H9 (cell line): ENCODE measurements around the gene RBL1. TPM values are rescaled to one million over a fixed set of nuclear protein-coding genes. Genes with fewer than 3 reads are reported as not detected.

ENCODE experiments used
- DNase-seq: peaks from one replicate; pipeline ENCODE4 v3.0.0-alpha.2; 2017
- H2AFZ ChIP-seq: one replicate; pipeline ENCODE4 v1.6.1; 2013; ENCODE audit warnings: mild to moderate bottlenecking, low read length, control low read depth, moderate library complexity
- H2AK5ac ChIP-seq: 2 replicates; pipeline ENCODE4 v1.6.1; 2013; ENCODE audit warnings: low read length, control low read depth, mixed read lengths; ENCODE audit not compliant: insufficient read length
- H2BK120ac ChIP-seq: one replicate; pipeline ENCODE4 v1.6.1; 2013; ENCODE audit warnings: low read depth, mild to moderate bottlenecking, low read length, control low read depth, inconsistent platforms; ENCODE audit not compliant: poor library complexity, severe bottlenecking
- H2BK12ac ChIP-seq: 2 replicates; pipeline ENCODE4 v1.6.1; 2013; ENCODE audit warnings: low read length, control low read depth, mixed read lengths, low read depth; ENCODE audit not compliant: insufficient read length
- H2BK15ac ChIP-seq: 2 replicates; pipeline ENCODE4 v1.6.1; 2013; ENCODE audit warnings: low read depth, low read length, control low read depth
- H2BK20ac ChIP-seq: one replicate; pipeline ENCODE4 v1.6.1; 2013; ENCODE audit warnings: low read depth, mild to moderate bottlenecking, low read length, control low read depth, inconsistent platforms; ENCODE audit not compliant: poor library complexity, severe bottlenecking
- H2BK5ac ChIP-seq: 2 replicates; pipeline ENCODE4 v1.6.1; 2013; ENCODE audit warnings: low read length, control low read depth, mixed read lengths; ENCODE audit not compliant: insufficient read length
- H3K14ac ChIP-seq: 2 replicates; pipeline ENCODE4 v1.6.1; 2013; ENCODE audit warnings: low read length, control low read depth; ENCODE audit not compliant: insufficient read depth
- H3K18ac ChIP-seq: 2 replicates; pipeline ENCODE4 v1.6.1; 2013; ENCODE audit warnings: low read depth, mild to moderate bottlenecking, mixed read lengths, low read length, control low read depth; ENCODE audit not compliant: insufficient read length
- H3K23ac ChIP-seq: 2 replicates; pipeline ENCODE4 v1.6.1; 2013; ENCODE audit warnings: low read length, control low read depth, mixed read lengths, low read depth; ENCODE audit not compliant: insufficient read length
- H3K23me2 ChIP-seq: 2 replicates; pipeline ENCODE4 v1.6.1; 2013; ENCODE audit warnings: low read depth, mild to moderate bottlenecking, mixed read lengths, low read length, control low read depth; ENCODE audit not compliant: insufficient read length, poor library complexity, severe bottlenecking
- H3K27ac ChIP-seq: 2 replicates; pipeline ENCODE4 v1.5.1; 2013; ENCODE audit warnings: low read length, control low read depth, mixed read lengths, low read depth; ENCODE audit not compliant: insufficient read length
- H3K27me3 ChIP-seq: 2 replicates; pipeline ENCODE4 v1.6.1; 2013; ENCODE audit warnings: low read length, control low read depth, inconsistent platforms; ENCODE audit not compliant: insufficient read depth
- H3K4ac ChIP-seq: 2 replicates; pipeline ENCODE4 v1.6.1; 2013; ENCODE audit warnings: low read depth, mild to moderate bottlenecking, control low read depth, inconsistent platforms, low read length, moderate library complexity
- H3K4me1 ChIP-seq: 2 replicates; pipeline ENCODE4 v1.6.1; 2013; ENCODE audit warnings: low read length, control low read depth, inconsistent platforms; ENCODE audit not compliant: insufficient read depth
- H3K4me2 ChIP-seq: 2 replicates; pipeline ENCODE4 v1.6.1; 2013; ENCODE audit warnings: low read length, control low read depth, mixed read lengths; ENCODE audit not compliant: insufficient read length, insufficient read depth
- H3K56ac ChIP-seq: 2 replicates; pipeline ENCODE4 v1.6.1; 2013; ENCODE audit warnings: low read depth, mild to moderate bottlenecking, mixed read lengths, low read length, control low read depth; ENCODE audit not compliant: insufficient read length
- H3K79me1 ChIP-seq: 2 replicates; pipeline ENCODE4 v1.6.1; 2013; ENCODE audit warnings: low read depth, mild to moderate bottlenecking, moderate library complexity, low read length, control low read depth, inconsistent platforms; ENCODE audit not compliant: insufficient read depth, poor library complexity, severe bottlenecking
- H3K79me2 ChIP-seq: 2 replicates; pipeline ENCODE4 v1.6.1; 2013; ENCODE audit warnings: low read length, control low read depth, inconsistent platforms; ENCODE audit not compliant: insufficient read depth
- H3K9ac ChIP-seq: 2 replicates; pipeline ENCODE4 v1.6.1; 2013; ENCODE audit warnings: low read length, control low read depth, mixed read lengths; ENCODE audit not compliant: insufficient read length; ENCODE audit errors: extremely low read depth
- H3K9me3 ChIP-seq: one replicate; pipeline ENCODE4 v1.6.1; 2013; ENCODE audit warnings: low read depth, low read length, inconsistent platforms; ENCODE audit not compliant: control insufficient read depth
- H3T11ph ChIP-seq: one replicate; pipeline ENCODE4 v1.6.1; 2013; ENCODE audit warnings: mild to moderate bottlenecking, low read length, control low read depth, inconsistent platforms
- H4K20me1 ChIP-seq: one replicate; pipeline ENCODE4 v1.6.1; 2013; ENCODE audit not compliant: control insufficient read depth, insufficient read length, insufficient read depth
- H4K5ac ChIP-seq: 2 replicates; pipeline ENCODE4 v1.6.1; 2013; ENCODE audit warnings: low read depth, mild to moderate bottlenecking, mixed read lengths, low read length, control low read depth; ENCODE audit not compliant: insufficient read length
- H4K8ac ChIP-seq: replicated peaks from 2 replicates; pipeline ENCODE4 v1.6.1; 2013; ENCODE audit warnings: low read length, control low read depth, mixed read lengths, low read depth; ENCODE audit not compliant: insufficient read length
- H4K91ac ChIP-seq: 2 replicates; pipeline ENCODE4 v1.6.1; 2013; ENCODE audit warnings: low read depth, mild to moderate bottlenecking, moderate library complexity, mixed read lengths, low read length, control low read depth; ENCODE audit not compliant: insufficient read length
- H3K27ac Mint-ChIP-seq, 3 experiments: 2 replicates in 2 of 3; 3 replicates in 1 of 3; pipeline ENCODE4 v1.8.0; 2020 to 2021; ENCODE audit warnings: mixed read lengths in 3 of 3, mild to moderate bottlenecking in 1 of 3, moderate library complexity in 1 of 3
- H3K27me3 Mint-ChIP-seq: 2 replicates; pipeline ENCODE4 v1.8.0; 2021; ENCODE audit warnings: low read depth, mild to moderate bottlenecking, moderate library complexity, mixed read lengths
- H3K36me3 Mint-ChIP-seq, 3 experiments: 2 replicates in 2 of 3; 3 replicates in 1 of 3; pipeline ENCODE4 v1.8.0; 2020 to 2021; ENCODE audit warnings: low read depth in 3 of 3, mixed read lengths in 3 of 3; ENCODE audit not compliant: insufficient read depth in 1 of 3
- H3K4me1 Mint-ChIP-seq, 2 experiments: 2 replicates each; pipeline ENCODE4 v1.8.0; 2020; ENCODE audit warnings: mixed read lengths in 2 of 2
- H3K4me3 Mint-ChIP-seq, 2 experiments: 2 replicates in 1 of 2; 3 replicates in 1 of 2; pipeline ENCODE4 v1.8.0; 2020 to 2021; ENCODE audit warnings: mild to moderate bottlenecking in 2 of 2, mixed read lengths in 2 of 2, moderate library complexity in 1 of 2
- H3K9me3 Mint-ChIP-seq, 2 experiments: 2 replicates in 1 of 2; 3 replicates in 1 of 2; pipeline ENCODE4 v1.8.0; 2020; ENCODE audit warnings: mild to moderate bottlenecking in 2 of 2, mixed read lengths in 2 of 2, moderate library complexity in 1 of 2
- CTCF ChIP-seq: fragments of 200-600 bp; sonication (generic); conservative IDR thresholded peaks from 3 replicates; pipeline ENCODE4 v1.8.0; 2021; ENCODE audit warnings: antibody characterized with exemption, mild to moderate bottlenecking
- WGBS: extraction: QIAGEN DNeasy Blood & Tissue Kit; methylation state at CpG from one replicate; pipeline ENCODE4 v1.1.7; 2013; ENCODE audit warnings: missing lambda C conversion rate, low lambda C conversion rate, mixed read lengths; ENCODE audit not compliant: insufficient read length; ENCODE audit errors: extremely low coverage; 5-methylcytosine and 5-hydroxymethylcytosine counted together
- total RNA-seq: library from RNA; stranded (reverse); gene quantifications from 2 replicates; pipeline ENCODE4 v1.2.1, GENCODE V29; 2021

Gene RBL1
- total RNA-seq, 1 experiment from 2014 or later = 14.1 TPM

GRCh38 chr20:37120497-37120896 lies 24.7 kb upstream of the RBL1 start:
- no peak overlapping the region for H3K56ac ChIP-seq
- no peak overlapping the region for H2BK15ac ChIP-seq
- H4K20me1 ChIP-seq = no peaks in the 10 kb centered on the region
- H3K23ac ChIP-seq = no peak overlapping the region
- no peak overlapping the region for H4K5ac ChIP-seq
- H3K79me2 ChIP-seq = no peaks in the 10 kb centered on the region
- Mint-ChIP-seq H3K4me3 (no peak overlapping the region), H3K4me1 (peaks cover 0 to 2% of the 10 kb centered on the region in 2 experiments; a peak in 2 of 4 replicates), H3K27ac (peak overlapping the region in 1 of 3 experiments; percentile 15; a peak in 1 of 7 replicates), H3K36me3 (peaks cover 0 to 6% (median 5%) of the 10 kb centered on the region in 3 experiments; a peak in 3 of 7 replicates), H3K9me3 (peaks cover 7 to 8% of the 10 kb centered on the region in 2 experiments), H3K27me3 (no peaks in the 10 kb centered on the region)
- H3K9me3 ChIP-seq = no peaks in the 10 kb centered on the region
- H3K14ac ChIP-seq = no peak overlapping the region
- H3K4ac ChIP-seq = no peak overlapping the region
- no peaks in the 10 kb centered on the region for H3K4me1 ChIP-seq
- no peak overlapping the region for H3K9ac ChIP-seq
- H2BK20ac ChIP-seq = no peak overlapping the region
- no CpG with 5 or more reads among the region's 4 CpGs for WGBS
- H3T11ph ChIP-seq = no peak overlapping the region
- no peaks in the 10 kb centered on the region for H3K23me2 ChIP-seq
- no peak overlapping the region for H2AK5ac ChIP-seq
- no peak overlapping the region for H4K91ac ChIP-seq
- H3K79me1 ChIP-seq = no peaks in the 10 kb centered on the region
- no peak overlapping the region for H3K27ac ChIP-seq
- H3K18ac ChIP-seq = no peak overlapping the region
- no peak overlapping the region for H2BK12ac ChIP-seq
- no peak overlapping the region for H2BK5ac ChIP-seq
- H2AFZ ChIP-seq = no peak overlapping the region
- no peak for TF ChIP-seq CTCF
- no peak overlapping the region for H2BK120ac ChIP-seq
- H3K27me3 ChIP-seq = no peaks in the 10 kb centered on the region
- DNase-seq = no peak
- no peak overlapping the region for H4K8ac ChIP-seq
- no peak overlapping the region for H3K4me2 ChIP-seq
